Natural killer cell (primary cell): ENCODE measurements around the gene RHEB. TPM values are rescaled to one million over a fixed set of nuclear protein-coding genes. Genes with fewer than 3 reads are reported as not detected.

ENCODE experiments used
- ATAC-seq, 3 donors: fragments of 150-1000 bp in 2 of 3; fragments of 200-7000 bp in 1 of 3; cut with Tn5 transposase; 1 replicate in 1 of 3; 2 replicates in 2 of 3; pipeline ENCODE4 v1.10.0; 2021; ENCODE audit warnings: mild to moderate bottlenecking in 2 of 3, moderate library complexity in 2 of 3
- DNase-seq, 2 donors: peaks; one replicate each; pipeline versions ENCODE4 v3.0.0 to v3.0.0-alpha.2; 2013 to 2021; ENCODE audit warnings: mixed read lengths in 1 of 2
- H3K27ac ChIP-seq: one replicate; pipeline ENCODE4 v1.5.1; 2013; ENCODE audit warnings: mild to moderate bottlenecking, low read length
- H3K27me3 ChIP-seq: one replicate; pipeline ENCODE4 v1.6.1; 2013; ENCODE audit warnings: low read length; ENCODE audit not compliant: control insufficient read depth, insufficient read depth
- H3K36me3 ChIP-seq: one replicate; pipeline ENCODE4 v1.6.1; 2013; ENCODE audit warnings: low read length; ENCODE audit not compliant: control insufficient read depth, insufficient read depth
- H3K4me1 ChIP-seq: one replicate; pipeline ENCODE4 v1.6.1; 2013; ENCODE audit warnings: low read length; ENCODE audit not compliant: control insufficient read depth, insufficient read depth
- H3K4me3 ChIP-seq: one replicate; pipeline ENCODE4 v1.5.1; 2013; ENCODE audit warnings: low read length
- H3K9me3 ChIP-seq: one replicate; pipeline ENCODE4 v1.6.1; 2013; ENCODE audit warnings: low read length; ENCODE audit not compliant: control insufficient read depth, insufficient read depth
- H3K27ac Mint-ChIP-seq, 2 donors: one replicate each; pipeline ENCODE4 v1.8.0; 2022; ENCODE audit warnings: mild to moderate bottlenecking in 2 of 2, mixed read lengths in 2 of 2, moderate library complexity in 1 of 2
- H3K27me3 Mint-ChIP-seq, 2 donors: one replicate each; pipeline ENCODE4 v1.8.0; 2022; ENCODE audit warnings: low read depth in 2 of 2, mixed read lengths in 2 of 2
- H3K36me3 Mint-ChIP-seq: one replicate; pipeline ENCODE4 v1.8.0; 2022; ENCODE audit warnings: mixed read lengths
- H3K4me1 Mint-ChIP-seq, 2 donors: one replicate each; pipeline ENCODE4 v1.8.0; 2022; ENCODE audit warnings: mixed read lengths in 2 of 2
- H3K4me3 Mint-ChIP-seq: one replicate; pipeline ENCODE4 v1.8.0; 2022; ENCODE audit warnings: mild to moderate bottlenecking, moderate library complexity, mixed read lengths
- H3K9me3 Mint-ChIP-seq, 2 donors: one replicate each; pipeline ENCODE4 v1.8.0; 2022; ENCODE audit warnings: mixed read lengths in 2 of 2
- WGBS: methylation state at CpG from one replicate; pipeline ENCODE4 v1.1.7; 2013; ENCODE audit warnings: missing lambda C conversion rate; ENCODE audit not compliant: insufficient coverage; 5-methylcytosine and 5-hydroxymethylcytosine counted together
- intact Hi-C: fragments of 100-400 bp; cut with micrococcal nuclease; formaldehyde crosslinking; loops from one replicate; pipeline ENCODE4 v1.14.2; 2022
- total RNA-seq, 4 donors: library from RNA; stranded (reverse); fragments of 120-200 nt in 1 of 4; gene quantifications; one replicate each; pipeline versions ENCODE4 v1.2.3 to v1.2.4, GENCODE V29; 2013 to 2022
- TF ChIP-seq, protein P1 (sequence below): fragments of 200-600 bp; IDR thresholded peaks from one replicate; pipeline ENCODE4 v1.8.0; 2022; ENCODE audit warnings: antibody characterized with exemption

RHEB gene
- total RNA-seq, 3 donors from 2014 or later (not counting 1 experiment from before 2014, with no cell fraction given) = 51.0 to 63.3 (median 63.3) TPM

DNA sequence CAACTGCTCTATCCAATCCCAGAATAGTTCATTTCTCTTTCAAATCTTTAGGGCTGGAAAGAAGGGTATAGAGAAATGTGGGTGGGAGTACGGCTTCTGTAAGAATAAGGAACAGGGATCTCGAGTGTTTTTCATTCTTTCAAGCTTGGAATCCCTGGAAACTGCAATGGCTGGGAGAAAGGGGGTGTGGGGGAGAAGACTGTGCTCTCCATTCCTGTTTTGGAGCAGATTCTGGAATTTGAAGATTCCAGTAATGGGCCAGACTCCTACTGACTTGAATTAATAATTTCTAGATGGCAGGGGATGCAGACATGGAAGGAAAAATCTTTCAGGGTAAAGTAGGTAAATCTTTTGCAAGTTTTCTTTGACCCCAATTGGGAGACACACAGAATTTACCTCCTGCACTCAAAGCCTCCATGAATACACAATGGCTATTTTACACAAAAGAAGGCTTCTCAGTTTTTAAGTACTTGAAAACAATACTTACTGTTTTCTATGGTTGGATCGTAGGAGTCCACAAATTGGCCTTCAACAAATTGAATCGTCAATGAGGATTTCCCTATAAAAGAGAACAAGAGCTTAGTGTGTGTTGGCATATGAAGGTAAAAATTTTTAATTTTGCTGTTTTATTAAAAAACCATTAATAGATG is 29.1 kb downstream of the RHEB start:
- Histone ChIP-seq H3K9me3 (no peaks in the 10 kb centered on the region), H3K4me3 (no peak overlapping the region), H3K36me3 (peaks cover 25% of the 10 kb centered on the region), H3K27ac (no peak overlapping the region), H3K4me1 (no peaks in the 10 kb centered on the region), H3K27me3 (no peaks in the 10 kb centered on the region)
- TF ChIP-seq, protein P1, sequence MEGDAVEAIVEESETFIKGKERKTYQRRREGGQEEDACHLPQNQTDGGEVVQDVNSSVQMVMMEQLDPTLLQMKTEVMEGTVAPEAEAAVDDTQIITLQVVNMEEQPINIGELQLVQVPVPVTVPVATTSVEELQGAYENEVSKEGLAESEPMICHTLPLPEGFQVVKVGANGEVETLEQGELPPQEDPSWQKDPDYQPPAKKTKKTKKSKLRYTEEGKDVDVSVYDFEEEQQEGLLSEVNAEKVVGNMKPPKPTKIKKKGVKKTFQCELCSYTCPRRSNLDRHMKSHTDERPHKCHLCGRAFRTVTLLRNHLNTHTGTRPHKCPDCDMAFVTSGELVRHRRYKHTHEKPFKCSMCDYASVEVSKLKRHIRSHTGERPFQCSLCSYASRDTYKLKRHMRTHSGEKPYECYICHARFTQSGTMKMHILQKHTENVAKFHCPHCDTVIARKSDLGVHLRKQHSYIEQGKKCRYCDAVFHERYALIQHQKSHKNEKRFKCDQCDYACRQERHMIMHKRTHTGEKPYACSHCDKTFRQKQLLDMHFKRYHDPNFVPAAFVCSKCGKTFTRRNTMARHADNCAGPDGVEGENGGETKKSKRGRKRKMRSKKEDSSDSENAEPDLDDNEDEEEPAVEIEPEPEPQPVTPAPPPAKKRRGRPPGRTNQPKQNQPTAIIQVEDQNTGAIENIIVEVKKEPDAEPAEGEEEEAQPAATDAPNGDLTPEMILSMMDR = no peak
- no peak overlapping the region for H3K4me3 Mint-ChIP-seq
- ATAC-seq (no peak), DNase-seq (no peak)
- H3K36me3 Mint-ChIP-seq = peaks cover 8% of the 10 kb centered on the region
- H3K27me3 Mint-ChIP-seq = no peaks in the 10 kb centered on the region
- peaks cover 43 to 52% of the 10 kb centered on the region in 2 donors for H3K4me1 Mint-ChIP-seq
- intact Hi-C loops = no loop called here
- 100% methylated on average over 3 of the region's 4 CpGs for WGBS
- no peaks in the 10 kb centered on the region for H3K9me3 Mint-ChIP-seq
- peak overlapping the region; percentile 37 to 54 for H3K27ac Mint-ChIP-seq

DNA sequence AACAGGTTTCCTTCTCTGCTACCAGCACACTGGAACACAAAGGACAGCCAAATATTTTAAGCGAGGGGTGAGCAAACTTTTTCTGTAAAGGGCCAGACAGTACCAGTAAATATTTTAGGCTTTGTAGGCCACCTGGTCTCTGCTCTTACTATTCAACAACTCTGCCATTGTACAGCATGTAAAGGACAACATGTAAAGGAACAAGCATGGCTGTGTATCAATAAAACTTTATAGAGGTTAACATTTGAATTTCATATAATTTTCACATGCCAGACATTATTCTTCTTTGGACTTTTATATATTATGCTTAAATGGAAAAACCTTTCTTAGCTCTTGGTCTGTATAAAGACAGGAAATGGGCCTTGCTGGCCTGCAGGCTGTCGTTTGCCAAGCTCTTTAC is 30.2 kb downstream of the RHEB start:
- no peaks in the 10 kb centered on the region for H3K27me3 Mint-ChIP-seq
- Histone ChIP-seq H3K4me3 (no peak overlapping the region), H3K9me3 (no peaks in the 10 kb centered on the region), H3K27me3 (no peaks in the 10 kb centered on the region), H3K4me1 (no peaks in the 10 kb centered on the region), H3K27ac (no peak overlapping the region), H3K36me3 (peaks cover 33% of the 10 kb centered on the region)
- intact Hi-C loops = no loop called here
- DNase-seq (no peak), ATAC-seq (no peak)
- WGBS = 80% methylated on average over 2 of the region's 2 CpGs
- peaks cover 44 to 50% of the 10 kb centered on the region in 2 donors for H3K4me1 Mint-ChIP-seq
- H3K27ac Mint-ChIP-seq = peak overlapping the region; percentile 43 to 53
- H3K9me3 Mint-ChIP-seq = no peaks in the 10 kb centered on the region
- TF ChIP-seq, protein P1 = no peak
- peaks cover 8% of the 10 kb centered on the region for H3K36me3 Mint-ChIP-seq
- no peak overlapping the region for H3K4me3 Mint-ChIP-seq

DNA sequence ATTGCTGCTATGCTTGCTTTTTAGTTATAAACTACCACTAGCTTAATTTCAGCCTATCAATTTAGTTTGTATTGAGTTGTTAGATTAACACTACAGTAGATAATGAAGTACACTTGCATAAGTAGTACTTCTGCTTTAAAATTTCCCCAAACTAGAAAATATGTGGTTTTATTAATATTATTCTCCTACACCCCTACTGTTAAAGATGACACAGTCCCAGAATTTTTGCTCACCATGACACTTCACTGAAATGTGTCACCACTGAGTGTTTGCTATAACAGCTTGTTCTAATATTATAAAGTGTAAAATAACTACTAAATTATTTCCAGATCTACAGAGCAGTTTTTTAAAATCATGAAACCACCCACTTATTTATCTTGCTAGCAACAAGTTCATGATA is 31.6 kb downstream of the RHEB start:
- Histone ChIP-seq H3K9me3 (no peaks in the 10 kb centered on the region), H3K27me3 (no peaks in the 10 kb centered on the region), H3K4me3 (no peak overlapping the region), H3K27ac (no peak overlapping the region), H3K36me3 (peaks cover 47% of the 10 kb centered on the region), H3K4me1 (no peaks in the 10 kb centered on the region)
- no peaks in the 10 kb centered on the region for H3K27me3 Mint-ChIP-seq
- peaks cover 38% of the 10 kb centered on the region in 2 donors for H3K4me1 Mint-ChIP-seq
- peaks cover 8% of the 10 kb centered on the region for H3K36me3 Mint-ChIP-seq
- intact Hi-C loops = no loop called here
- H3K4me3 Mint-ChIP-seq = no peak overlapping the region
- no peaks in the 10 kb centered on the region for H3K9me3 Mint-ChIP-seq
- DNase-seq (no peak), ATAC-seq (no peak)
- TF ChIP-seq, protein P1 = no peak
- no peak overlapping the region for H3K27ac Mint-ChIP-seq

DNA sequence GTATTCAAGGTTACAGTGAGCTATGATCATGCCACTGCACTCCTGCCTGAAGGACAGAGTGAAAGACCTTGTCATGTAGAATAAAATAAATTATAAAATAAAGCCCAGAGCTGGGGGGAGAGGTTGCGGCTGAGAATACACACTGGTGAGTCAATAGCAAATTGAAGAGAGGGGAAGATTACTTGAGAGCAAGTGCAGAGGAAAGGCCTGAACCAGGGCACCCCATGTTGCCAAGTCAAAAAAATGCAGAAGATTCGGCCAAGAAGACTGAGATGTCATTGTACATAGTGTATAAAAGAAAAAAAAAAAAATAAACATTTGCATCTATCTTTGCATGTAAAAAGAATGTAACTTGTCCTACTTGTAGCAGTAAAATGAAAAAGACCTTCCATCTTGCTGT is 32.5 kb downstream of the RHEB start:
- no peak for ATAC-seq
- no peak overlapping the region for H3K27ac Mint-ChIP-seq
- 100% methylated on average over 1 of the region's 2 CpGs for WGBS
- TF ChIP-seq, protein P1 = no peak
- H3K4me3 Mint-ChIP-seq = no peak overlapping the region
- DNase-seq = no peak
- Histone ChIP-seq H3K27me3 (no peaks in the 10 kb centered on the region), H3K9me3 (no peaks in the 10 kb centered on the region), H3K36me3 (peaks cover 49% of the 10 kb centered on the region), H3K4me1 (no peaks in the 10 kb centered on the region), H3K27ac (no peak overlapping the region), H3K4me3 (no peak overlapping the region)
- intact Hi-C loops = no loop called here
- H3K9me3 Mint-ChIP-seq = no peaks in the 10 kb centered on the region
- peaks cover 8% of the 10 kb centered on the region for H3K36me3 Mint-ChIP-seq
- no peaks in the 10 kb centered on the region for H3K27me3 Mint-ChIP-seq
- peaks cover 44% of the 10 kb centered on the region in 2 donors for H3K4me1 Mint-ChIP-seq
